Sigmoid colon (tissue), 4 donors: Measurements from ENCODE around the gene RETN.

ENCODE experiments used
- EP300 ChIP-seq, 4 donors: sonication (generic); formaldehyde crosslinking; IDR thresholded peaks; one replicate each; pipeline ENCODE4 v1.6.1; 2017; ENCODE audit warnings: antibody characterized with exemption in 4 of 4
- POLR2A ChIP-seq, 2 donors: fragments of 450-650 bp; IDR thresholded peaks; one replicate each; pipeline ENCODE4 v1.6.1; 2016; ENCODE audit warnings: antibody characterized with exemption in 2 of 2, mild to moderate bottlenecking in 2 of 2, moderate library complexity in 2 of 2
- POLR2AphosphoS5 ChIP-seq, 4 donors: sonication (generic); formaldehyde crosslinking; IDR thresholded peaks; one replicate each; pipeline ENCODE4 v1.6.1; 2017; ENCODE audit warnings: antibody characterized with exemption in 4 of 4
- TF ChIP-seq, protein P1 (sequence below), 4 experiments: fragments of 450-650 bp in 3 of 4; fragments of 200-600 bp in 1 of 4; IDR thresholded peaks; one replicate each; pipeline ENCODE4 v1.5.1; 2016 to 2019; ENCODE audit warnings: antibody characterized with exemption in 4 of 4, mild to moderate bottlenecking in 3 of 4, moderate library complexity in 2 of 4

DNA sequence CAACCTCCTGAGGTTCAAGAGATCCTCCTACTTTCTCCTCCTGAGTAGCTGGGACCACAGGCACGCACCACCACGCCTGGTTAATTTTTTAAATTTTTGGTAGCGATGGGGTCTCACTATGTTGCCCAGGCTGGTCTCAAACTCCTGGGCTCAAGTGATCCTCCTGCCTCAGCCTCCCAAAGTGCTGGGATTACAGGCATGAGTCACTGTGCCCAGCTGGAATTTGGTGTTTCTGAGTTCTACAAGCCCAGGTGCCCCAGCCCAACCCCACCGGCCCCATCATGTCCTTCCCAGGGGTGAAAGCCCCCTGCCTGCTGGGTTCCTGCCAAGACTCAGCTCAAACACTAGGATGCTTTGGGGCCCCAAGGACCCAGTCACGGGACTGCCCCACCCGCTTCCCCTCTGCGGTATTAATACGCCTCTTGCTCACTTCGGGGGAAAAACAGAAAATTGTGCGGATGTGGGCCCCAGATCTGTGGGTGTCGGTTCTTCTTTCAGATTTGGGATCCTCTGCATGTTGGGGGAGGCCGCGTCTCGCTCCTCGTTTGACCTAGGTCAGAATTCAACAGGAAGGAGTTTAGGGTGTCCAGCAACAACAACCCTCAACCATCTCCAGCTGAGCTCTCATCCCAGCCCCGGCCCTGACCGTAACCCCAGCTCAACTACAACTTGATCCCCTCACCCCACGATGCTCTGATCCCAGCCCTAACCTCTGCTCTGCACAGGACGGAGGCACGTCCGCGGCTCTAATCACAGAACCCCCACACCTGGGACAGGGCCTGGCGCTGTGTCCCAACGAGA is 36.7 kb downstream of the RETN start:
- no peak for TF ChIP-seq POLR2A (IDR thresholded peaks at IDR 0.05)
- TF ChIP-seq, protein P1, sequence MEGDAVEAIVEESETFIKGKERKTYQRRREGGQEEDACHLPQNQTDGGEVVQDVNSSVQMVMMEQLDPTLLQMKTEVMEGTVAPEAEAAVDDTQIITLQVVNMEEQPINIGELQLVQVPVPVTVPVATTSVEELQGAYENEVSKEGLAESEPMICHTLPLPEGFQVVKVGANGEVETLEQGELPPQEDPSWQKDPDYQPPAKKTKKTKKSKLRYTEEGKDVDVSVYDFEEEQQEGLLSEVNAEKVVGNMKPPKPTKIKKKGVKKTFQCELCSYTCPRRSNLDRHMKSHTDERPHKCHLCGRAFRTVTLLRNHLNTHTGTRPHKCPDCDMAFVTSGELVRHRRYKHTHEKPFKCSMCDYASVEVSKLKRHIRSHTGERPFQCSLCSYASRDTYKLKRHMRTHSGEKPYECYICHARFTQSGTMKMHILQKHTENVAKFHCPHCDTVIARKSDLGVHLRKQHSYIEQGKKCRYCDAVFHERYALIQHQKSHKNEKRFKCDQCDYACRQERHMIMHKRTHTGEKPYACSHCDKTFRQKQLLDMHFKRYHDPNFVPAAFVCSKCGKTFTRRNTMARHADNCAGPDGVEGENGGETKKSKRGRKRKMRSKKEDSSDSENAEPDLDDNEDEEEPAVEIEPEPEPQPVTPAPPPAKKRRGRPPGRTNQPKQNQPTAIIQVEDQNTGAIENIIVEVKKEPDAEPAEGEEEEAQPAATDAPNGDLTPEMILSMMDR (IDR thresholded peaks at IDR 0.05) = no peak
- TF ChIP-seq POLR2AphosphoS5 (IDR thresholded peaks at IDR 0.05) = no peak
- TF ChIP-seq EP300 (IDR thresholded peaks at IDR 0.05) = no peak
